K562 (cell line): ENCODE results near the gene ST7. TPM values are rescaled to one million over a fixed set of nuclear protein-coding genes. Genes with fewer than 3 reads are reported as not detected.

Experiments
- ATAC-seq: fragments of 200-7000 bp; cut with Tn5 transposase; 3 replicates; pipeline ENCODE4 v1.9.1; 2020; ENCODE audit warnings: moderate library complexity
- BruUV-seq: library from RNA; stranded (reverse); fragments of 400-500 nt; replicated peaks from 2 replicates; lab custom pipeline; 2021; lab: Mats Ljungman, UMichigan
- CTCF ChIA-PET: fragments of 300-600 bp; formaldehyde crosslinking; extraction: SDS; loops from one replicate; lab custom pipeline; 2021; ENCODE audit warnings: low intra/inter-chr PET ratio; lab: Yijun Ruan, JAX
- POLR2A ChIA-PET: fragments of 300-600, 350-650 bp; sonication (Branson Sonifier 250); formaldehyde crosslinking; extraction: SDS; loops from one replicate; lab custom pipeline; 2021; ENCODE audit warnings: antibody characterized with exemption, inconsistent platforms; lab: Yijun Ruan, JAX
- DNase-seq, 4 experiments: peaks; one replicate each; pipeline versions ENCODE4 v3.0.0 to v3.0.0-alpha.2; 2011 to 2018; ENCODE audit warnings: low spot score in 3 of 4, mixed read lengths in 3 of 4; ENCODE audit errors: extremely low read depth in 1 of 4
- FAIRE-seq: peaks from 2 replicates; lab custom pipeline; 2011; peaks lifted over from hg19 to GRCh38; lab: Jason Lieb, UNC
- H2AFZ ChIP-seq: 2 replicates; pipeline ENCODE4 v1.6.0; 2011; ENCODE audit warnings: low read depth, low read length, control low read depth, inconsistent platforms
- H3K27ac ChIP-seq: fragments of 200-600 bp; 3 replicates; pipeline ENCODE4 v1.8.0; 2011; ENCODE audit warnings: low read depth, mild to moderate bottlenecking, control low read depth, inconsistent platforms, low read length, moderate library complexity, mixed read lengths; ENCODE audit errors: extremely low read depth
- H3K27me3 ChIP-seq, 2 experiments: fragments of 300-600 bp in 1 of 2; 2 replicates in 1 of 2; 3 replicates in 1 of 2; pipeline versions ENCODE4 v1.6.0 to v1.8.0; 2011; ENCODE audit warnings: inconsistent platforms in 2 of 2, low read length in 2 of 2, mild to moderate bottlenecking in 1 of 2, mixed read lengths in 1 of 2, moderate library complexity in 1 of 2; ENCODE audit not compliant: control insufficient read depth in 2 of 2, insufficient read depth in 2 of 2
- H3K36me3 ChIP-seq: fragments of 300-600 bp; 3 replicates; pipeline ENCODE4 v1.8.0; 2011; ENCODE audit warnings: mild to moderate bottlenecking, low read length, inconsistent platforms; ENCODE audit not compliant: control insufficient read depth, insufficient read depth
- H3K4me1 ChIP-seq, 2 experiments: fragments of 200-600 bp in 1 of 2; replicated peaks in 1 of 2; 2 replicates in 1 of 2; 3 replicates in 1 of 2; pipeline versions ENCODE4 v1.5.1 to v1.8.0; 2011; ENCODE audit warnings: inconsistent platforms in 2 of 2, low read length in 2 of 2, mild to moderate bottlenecking in 1 of 2, mixed read lengths in 1 of 2, moderate library complexity in 1 of 2; ENCODE audit not compliant: control insufficient read depth in 2 of 2, insufficient read depth in 2 of 2
- H3K4me2 ChIP-seq: 2 replicates; pipeline ENCODE4 v1.6.1; 2011; ENCODE audit warnings: low read length, control low read depth, inconsistent platforms, mixed read lengths; ENCODE audit not compliant: insufficient read depth
- H3K4me3 ChIP-seq: fragments of 200-600 bp; sonication (generic), shearing (Covaris generic); 2 replicates; pipeline ENCODE4 v1.5.1; 2016; ENCODE audit warnings: control low read depth, inconsistent platforms
- H3K79me2 ChIP-seq: fragments of 200-600 bp; 3 replicates; pipeline ENCODE4 v1.8.0; 2011; ENCODE audit warnings: low read length, inconsistent platforms; ENCODE audit not compliant: control insufficient read depth, insufficient read depth
- H3K9ac ChIP-seq, 2 experiments: 2 replicates each; pipeline versions ENCODE4 v1.6.0 to v1.6.1; 2011; ENCODE audit warnings: low read depth in 2 of 2, low read length in 2 of 2, control low read depth in 1 of 2, inconsistent platforms in 1 of 2, mild to moderate bottlenecking in 1 of 2, mixed read lengths in 1 of 2; ENCODE audit not compliant: insufficient read depth in 1 of 2
- H3K9me1 ChIP-seq: one replicate; pipeline ENCODE4 v1.6.0; 2011; ENCODE audit warnings: inconsistent platforms, mild to moderate bottlenecking, low read length, moderate library complexity; ENCODE audit not compliant: control insufficient read depth, insufficient read depth
- H3K9me3 ChIP-seq: replicated peaks from 2 replicates; pipeline ENCODE4 v1.5.1; 2011; ENCODE audit warnings: low read depth, low read length, inconsistent platforms; ENCODE audit not compliant: control insufficient read depth, insufficient read depth
- H4K20me1 ChIP-seq: replicated peaks from 2 replicates; pipeline ENCODE4 v1.6.1; 2011; ENCODE audit warnings: low read length, inconsistent platforms, mixed read lengths; ENCODE audit not compliant: control insufficient read depth, insufficient read depth
- ATF1 ChIP-seq, 2 experiments: fragments of 450-650 bp in 1 of 2; IDR thresholded peaks; 2 replicates each; pipeline ENCODE4 v1.6.1; 2016; ENCODE audit warnings: missing compliant biosample characterization in 1 of 2, missing genetic modification characterization in 1 of 2
- BCOR ChIP-seq: fragments of 450-650 bp; IDR thresholded peaks from 2 replicates; pipeline ENCODE4 v1.6.1; 2016
- BMI1 ChIP-seq: fragments of 150-350 bp; IDR thresholded peaks from 2 replicates; pipeline ENCODE4 v1.6.1; 2014; ENCODE audit warnings: low read length
- CHD2 ChIP-seq: IDR thresholded peaks from 2 replicates; pipeline ENCODE4 v1.6.1; 2011; ENCODE audit warnings: low read depth, low read length
- EHMT2 ChIP-seq: fragments of 450-650 bp; IDR thresholded peaks from 2 replicates; pipeline ENCODE4 v1.6.1; 2018; ENCODE audit warnings: antibody characterized with exemption
- FOXJ2 ChIP-seq: fragments of 200-800 bp; sonication (Bioruptor generic); IDR thresholded peaks from 2 replicates; pipeline ENCODE4 v1.6.1; 2016; ENCODE audit warnings: missing genetic modification characterization, missing compliant biosample characterization
- MEF2A ChIP-seq: IDR thresholded peaks from 2 replicates; pipeline ENCODE4 v1.6.1; 2011; ENCODE audit warnings: low read depth, mild to moderate bottlenecking, low read length, moderate library complexity; ENCODE audit not compliant: control insufficient read depth
- NELFE ChIP-seq: IDR thresholded peaks from 2 replicates; pipeline ENCODE4 v1.6.1; 2011; ENCODE audit warnings: mild to moderate bottlenecking; ENCODE audit not compliant: insufficient read depth, insufficient read length
- RAD21 ChIP-seq, 2 experiments: fragments of 250-450 bp in 1 of 2; fragments of 450-650 bp in 1 of 2; sonication (Bioruptor Pico) in 1 of 2; formaldehyde crosslinking in 1 of 2; IDR thresholded peaks in 1 of 2; conservative IDR thresholded peaks in 1 of 2; 2 replicates each; pipeline versions ENCODE4 v1.4.0 to v1.8.0; 2020 to 2022; ENCODE audit warnings: mild to moderate bottlenecking in 2 of 2, moderate library complexity in 1 of 2
- SP2 ChIP-seq: IDR thresholded peaks from 2 replicates; pipeline ENCODE4 v1.6.1; 2011; ENCODE audit warnings: mild to moderate bottlenecking, low read depth, low read length, moderate library complexity; ENCODE audit not compliant: poor library complexity, severe bottlenecking; ENCODE audit errors: extremely low read depth
- TAF1 ChIP-seq: IDR thresholded peaks from 2 replicates; pipeline ENCODE4 v1.6.1; 2011; ENCODE audit warnings: mild to moderate bottlenecking, low read length, moderate library complexity; ENCODE audit not compliant: insufficient read depth, control insufficient read depth, severe bottlenecking; ENCODE audit errors: extremely low read depth
- TFAM ChIP-seq: fragments of 250-450 bp; sonication (Bioruptor Pico); conservative IDR thresholded peaks from 2 replicates; pipeline ENCODE4 v1.5.0; 2021; ENCODE audit warnings: mild to moderate bottlenecking, moderate library complexity
- ZNF3 ChIP-seq: fragments of 250-450 bp; sonication (Bioruptor Pico); IDR thresholded peaks from 2 replicates; pipeline ENCODE4 v1.5.0; 2021; ENCODE audit warnings: mild to moderate bottlenecking, moderate library complexity
- ZNF57 ChIP-seq: fragments of 450-650 bp; formaldehyde crosslinking; IDR thresholded peaks from 2 replicates; pipeline ENCODE4 v1.4.0; 2020; ENCODE audit warnings: mild to moderate bottlenecking, moderate library complexity
- ZNF764 ChIP-seq: fragments of 250-450 bp; sonication (Bioruptor Pico); IDR thresholded peaks from 2 replicates; pipeline ENCODE4 v1.4.0; 2020; ENCODE audit warnings: low read depth, mild to moderate bottlenecking, moderate library complexity
- WGBS: fragments of 100-300 bp; shearing (Covaris generic); methylation state at CpG from one replicate; pipeline ENCODE4 v1.1.6; 2016; ENCODE audit warnings: low coverage, mixed read lengths; ENCODE audit not compliant: insufficient coverage; ENCODE audit errors: missing lambda C conversion rate; 5-methylcytosine and 5-hydroxymethylcytosine counted together
- in situ Hi-C: fragments of 300-500 bp; cut with MboI; formaldehyde crosslinking; loops from 4 replicates; pipeline ENCODE4 v1.15.0; 2018; ENCODE audit warnings: inconsistent platforms, mixed read lengths
- intact Hi-C: fragments of 100-400 bp; cut with micrococcal nuclease; formaldehyde crosslinking; loops from 2 replicates; pipeline ENCODE4 v1.14.2; 2022
- polyA plus RNA-seq, 8 experiments: library from polyadenylated mRNA; depleted of rRNA in 4 of 8; stranded (reverse) in 5 of 8; unstranded in 3 of 8; fragments of >200 nt; fragmentation: Nextera tagmentation in 2 of 8; fragmentation: Illumina TruSeq in 1 of 8; extraction: Ambion mirVana in 2 of 8; extraction: Trizol in 1 of 8; gene quantifications; 2 replicates each; pipeline versions ENCODE4 v1.2.1 to v1.2.3, GENCODE V29; 2011 to 2014; ENCODE audit warnings: inconsistent platforms in 1 of 8, missing spikeins in 1 of 8
- total RNA-seq, 7 experiments: library from RNA; depleted of rRNA in 6 of 7; stranded (reverse); fragments of >200 nt in 6 of 7; fragmentation: Illumina TruSeq in 2 of 7; extraction: Trizol in 2 of 7; gene quantifications; 2 replicates each; pipeline versions ENCODE4 v1.2.1 to v1.2.3, GENCODE V29; 2011 to 2021; ENCODE audit warnings: low replicate concordance in 1 of 7
- TF ChIP-seq, protein P1 (sequence below): fragments of 450-650 bp; IDR thresholded peaks from 2 replicates; pipeline ENCODE4 v1.6.1; 2017; ENCODE audit warnings: antibody characterized with exemption
- TF ChIP-seq, protein P2 (sequence below): fragments of 250-450 bp; sonication (Bioruptor Pico); IDR thresholded peaks from 2 replicates; pipeline ENCODE4 v1.5.0; 2021; ENCODE audit warnings: mild to moderate bottlenecking, moderate library complexity

Gene ST7
- total and polyA plus RNA-seq, 9 of the 15 experiments (the other 6 are each of a cell fraction or from before 2014, with no cell fraction given): 23.9 to 56.3 (median 36.9) TPM

DNA sequence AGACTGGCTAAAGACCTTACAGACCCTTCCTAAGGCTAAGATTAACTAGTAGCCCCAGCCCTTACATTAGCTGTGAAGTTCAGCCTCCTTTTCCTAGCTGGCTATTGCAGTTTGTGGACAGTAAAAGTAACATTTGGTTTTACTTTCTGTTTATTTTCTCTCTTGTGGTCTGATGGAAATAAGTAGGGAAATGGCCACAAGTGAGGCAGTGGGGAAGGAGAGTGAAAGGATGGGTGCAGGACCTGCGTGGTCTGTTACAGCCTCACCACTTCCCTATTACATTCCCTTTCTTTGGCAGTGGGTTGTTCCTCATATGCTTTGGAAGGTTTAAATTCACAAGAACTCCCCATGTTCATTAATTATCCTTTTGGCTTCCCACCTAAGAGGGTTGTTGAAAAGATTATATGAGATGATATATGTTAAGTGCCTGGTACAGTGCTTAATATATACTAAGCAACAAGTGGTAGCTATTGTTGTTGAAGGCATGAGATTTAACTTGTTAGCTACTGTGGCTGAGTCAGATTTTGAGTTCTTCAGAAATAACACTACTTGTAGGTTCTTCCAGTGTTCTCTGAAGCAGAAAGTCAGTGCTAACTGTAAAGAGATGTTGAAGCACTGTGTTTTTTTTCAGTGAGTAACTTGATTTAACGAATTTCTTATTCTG is 181.7 kb downstream of the ST7 start:
- Histone ChIP-seq H3K79me2 (no peaks in the 10 kb centered on the region), H4K20me1 (no peaks in the 10 kb centered on the region)
- no TSS peak for BruUV-seq
- TF ChIP-seq ZNF764 (CRISPR knock-in tag) (no peak), TAF1 (no peak), ZNF3 (CRISPR knock-in tag) (no peak), BMI1 (no peak), TFAM (CRISPR knock-in tag) (no peak), SP2 (no peak), ZNF57 (CRISPR knock-in tag) (no peak), RAD21 (CRISPR knock-in tag; conservative IDR thresholded peaks at IDR 0.05 in 1 of 2, IDR thresholded peaks at IDR 0.05 in 1 of 2) (no peak), EHMT2 (no peak), ATF1 (CRISPR knock-in tag; IDR thresholded peaks at IDR 0.05) (no peak), ATF1 (tag; IDR thresholded peaks at IDR 0.05) (no peak), NELFE (no peak), CHD2 (no peak), BCOR (no peak), FOXJ2 (tag) (no peak), MEF2A (no peak)
- TF ChIP-seq, protein P1, sequence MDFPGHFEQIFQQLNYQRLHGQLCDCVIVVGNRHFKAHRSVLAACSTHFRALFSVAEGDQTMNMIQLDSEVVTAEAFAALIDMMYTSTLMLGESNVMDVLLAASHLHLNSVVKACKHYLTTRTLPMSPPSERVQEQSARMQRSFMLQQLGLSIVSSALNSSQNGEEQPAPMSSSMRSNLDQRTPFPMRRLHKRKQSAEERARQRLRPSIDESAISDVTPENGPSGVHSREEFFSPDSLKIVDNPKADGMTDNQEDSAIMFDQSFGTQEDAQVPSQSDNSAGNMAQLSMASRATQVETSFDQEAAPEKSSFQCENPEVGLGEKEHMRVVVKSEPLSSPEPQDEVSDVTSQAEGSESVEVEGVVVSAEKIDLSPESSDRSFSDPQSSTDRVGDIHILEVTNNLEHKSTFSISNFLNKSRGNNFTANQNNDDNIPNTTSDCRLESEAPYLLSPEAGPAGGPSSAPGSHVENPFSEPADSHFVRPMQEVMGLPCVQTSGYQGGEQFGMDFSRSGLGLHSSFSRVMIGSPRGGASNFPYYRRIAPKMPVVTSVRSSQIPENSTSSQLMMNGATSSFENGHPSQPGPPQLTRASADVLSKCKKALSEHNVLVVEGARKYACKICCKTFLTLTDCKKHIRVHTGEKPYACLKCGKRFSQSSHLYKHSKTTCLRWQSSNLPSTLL: no peak
- TF ChIP-seq, protein P2, sequence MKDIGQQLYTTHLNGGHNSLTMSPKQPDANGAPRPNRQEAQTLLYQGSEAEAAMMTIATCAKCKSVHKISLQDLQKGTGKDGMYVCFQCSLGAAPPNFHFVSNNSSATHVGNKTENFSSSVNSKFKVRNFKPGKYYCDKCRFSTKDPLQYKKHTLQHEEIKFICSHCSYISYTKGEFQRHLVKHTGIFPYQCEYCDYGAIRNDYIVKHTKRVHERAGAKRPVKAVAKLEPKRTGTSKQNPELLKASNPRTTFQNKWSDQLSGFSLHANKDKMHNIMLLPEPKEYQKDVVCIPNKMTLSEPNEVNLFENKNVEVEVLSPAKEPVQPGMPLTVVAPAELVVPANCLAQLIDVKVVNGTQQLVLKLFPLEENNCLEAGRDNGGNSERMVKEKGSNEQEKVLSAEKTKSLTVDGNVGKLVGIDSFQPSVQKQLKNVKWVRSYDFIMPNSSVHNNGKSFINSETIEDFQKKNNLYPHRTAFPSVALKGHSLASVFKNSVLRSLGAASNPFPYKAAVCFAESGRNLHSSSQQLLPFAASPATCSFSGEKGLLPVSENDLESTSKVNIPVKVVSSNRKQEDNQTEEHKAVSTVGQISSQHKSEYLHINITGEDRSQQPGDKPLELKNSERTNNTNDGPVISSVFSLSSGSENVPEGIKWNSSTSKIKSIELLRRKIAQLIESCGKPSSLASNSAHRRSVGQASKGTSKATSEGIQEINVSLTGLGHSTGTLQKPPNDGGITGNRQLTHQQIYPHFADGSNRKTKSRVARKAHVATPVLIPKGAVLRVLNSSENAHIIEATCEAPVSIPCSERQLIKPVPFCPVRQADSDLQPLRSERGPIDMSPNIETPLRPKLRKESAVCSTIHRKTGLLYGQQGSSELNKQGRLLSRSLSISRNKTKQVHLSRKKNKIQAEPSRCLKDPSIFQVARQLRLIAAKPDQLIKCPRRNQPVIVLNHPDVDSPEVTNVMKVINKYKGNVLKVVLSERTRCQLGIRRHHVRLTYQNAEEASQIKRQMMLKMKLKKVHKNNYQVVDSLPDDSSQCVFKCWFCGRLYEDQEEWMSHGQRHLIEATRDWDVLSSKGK (CRISPR knock-in tag): no peak
- TF ChIP-seq, all 486 proteins: peak for 0
- Histone ChIP-seq H3K4me3 (no peak overlapping the region), H3K27me3 (no peaks in the 10 kb centered on the region), H3K9me3 (no peaks in the 10 kb centered on the region), H3K4me2 (no peak overlapping the region), H3K27ac (no peak overlapping the region), H3K36me3 (peaks cover 94% of the 10 kb centered on the region), H2AFZ (no peak overlapping the region), H3K4me1 (no peaks in the 10 kb centered on the region), H3K9me1 (no peaks in the 10 kb centered on the region), H3K9ac (no peak overlapping the region)
- DNase-seq: no peak
- WGBS: 70% methylated on average over 2 of the region's 2 CpGs
- CTCF ChIA-PET: no interaction called here
- no peak for FAIRE-seq
- ATAC-seq: peak; percentile 42; the same call in 1 of the 3 replicates
- intact Hi-C loops (no loop called here), in situ Hi-C loops (no loop called here)
- POLR2A ChIA-PET: interaction anchor here (0.7 to 3.3 kb wide), 5 partner anchors 9 to 207 kb away, joined by 3 to 11 read pairs (median 4); no protein-coding TSS in a partner anchor
